Upper lobe of left lung (tissue), 6 donors: Measurements from ENCODE around the gene TRIOBP. TPM values are rescaled to one million over a fixed set of nuclear protein-coding genes. Genes with fewer than 3 reads are reported as not detected.

Experiments used
- ATAC-seq, 2 donors: fragments of 200-7000 bp; cut with Tn5 transposase; one replicate each; pipeline ENCODE4 v1.9.1; 2022; ENCODE audit warnings: mild to moderate bottlenecking in 2 of 2, moderate library complexity in 2 of 2; ENCODE audit not compliant: low FRiP score in 2 of 2
- DNase-seq, 2 donors: peaks; one replicate each; pipeline ENCODE4 v3.0.0-alpha.2; 2019 to 2020
- H3K27ac ChIP-seq, 4 donors: fragments of 200-600 bp; sonication (generic); one replicate each; pipeline ENCODE4 v1.5.1; 2016 to 2019
- H3K27me3 ChIP-seq, 4 donors: fragments of 200-600 bp; sonication (generic); one replicate each; pipeline ENCODE4 v1.5.1; 2017 to 2019
- H3K36me3 ChIP-seq, 4 donors: fragments of 200-600 bp; sonication (generic); one replicate each; pipeline ENCODE4 v1.5.1; 2016 to 2019
- H3K4me1 ChIP-seq, 4 donors: fragments of 200-600 bp; sonication (generic); one replicate each; pipeline ENCODE4 v1.5.1; 2018 to 2019
- H3K4me3 ChIP-seq, 4 donors: fragments of 200-600 bp; sonication (generic); one replicate each; pipeline ENCODE4 v1.5.1; 2017 to 2019; ENCODE audit warnings: mild to moderate bottlenecking in 2 of 4, moderate library complexity in 1 of 4
- H3K9me3 ChIP-seq, 4 donors: fragments of 200-600 bp; sonication (generic); one replicate each; pipeline ENCODE4 v1.5.1; 2018 to 2019
- CTCF ChIP-seq, 6 experiments: fragments of 450-650 bp in 4 of 6; fragments of 200-600 bp in 2 of 6; sonication (generic) in 2 of 6; IDR thresholded peaks; one replicate each; pipeline ENCODE4 v1.5.1; 2016 to 2019; ENCODE audit warnings: antibody characterized with exemption in 6 of 6
- EP300 ChIP-seq, 4 donors: sonication (generic); formaldehyde crosslinking; IDR thresholded peaks; one replicate each; pipeline ENCODE4 v1.5.1; 2017; ENCODE audit warnings: antibody characterized with exemption in 4 of 4, control low read depth in 2 of 4
- POLR2A ChIP-seq, 4 donors: fragments of 450-650 bp; IDR thresholded peaks; one replicate each; pipeline ENCODE4 v1.5.1; 2016 to 2017; ENCODE audit warnings: antibody characterized with exemption in 4 of 4, mild to moderate bottlenecking in 2 of 4
- POLR2AphosphoS5 ChIP-seq, 2 donors: sonication (generic); formaldehyde crosslinking; IDR thresholded peaks; one replicate each; pipeline ENCODE4 v1.5.1; 2017; ENCODE audit warnings: antibody characterized with exemption in 2 of 2
- WGBS, 2 donors: methylation state at CpG; one replicate each; pipeline ENCODE4 v1.1.5; 2017 to 2018; 5-methylcytosine and 5-hydroxymethylcytosine counted together
- total RNA-seq, 6 donors: library from RNA; depleted of rRNA in 4 of 6; stranded (reverse); fragments of >200 nt in 4 of 6; gene quantifications; one replicate each; pipeline versions ENCODE4 v1.1.0 to v1.2.1, GENCODE V29; 2016 to 2021
- donor health status: DM: no; HTN: no; CAD: no; lungs with moderate emphysema.
- donor health status: DM: no; HTN: yes; CAD: no; lungs with severe emphysema.

The TRIOBP gene
- total RNA-seq, 6 donors from 2014 or later: 76.5 to 151 (median 113) TPM

GRCh38 chr22:37818409-37819104 lies 121.7 kb downstream of the TRIOBP start:
- ATAC-seq (peak; percentile 28 to 81), DNase-seq (peak; percentile 70 to 92)
- 0 to 6% methylated on average over 7 to 30 of the region's 68 CpGs for WGBS, 2 donors
- no peaks in the 10 kb centered on the region for H3K36me3 ChIP-seq
- H3K9me3 ChIP-seq: no peaks in the 10 kb centered on the region
- peaks cover 19 to 20% (median 20%) of the 10 kb centered on the region in 4 donors for H3K4me1 ChIP-seq
- peaks cover 0 to 10% (median 6%) of the 10 kb centered on the region in 4 donors for H3K27me3 ChIP-seq
- peak overlapping the region in 1 of 4 donors; percentile 1 for H3K27ac ChIP-seq
- peak overlapping the region in 3 of 4 donors; percentile 19 to 48 (median 48) for H3K4me3 ChIP-seq
- TF ChIP-seq POLR2AphosphoS5 (IDR thresholded peaks at IDR 0.05) (no peak), CTCF (IDR thresholded peaks at IDR 0.05) (peak; percentile 10 to 61 (median 41)), POLR2A (IDR thresholded peaks at IDR 0.05) (no peak), EP300 (IDR thresholded peaks at IDR 0.05) (no peak)

GRCh38 chr22:37819105-37819433 lies 122.2 kb downstream of the TRIOBP start:
- no peak overlapping the region for H3K27ac ChIP-seq
- DNase-seq (no peak), ATAC-seq (no peak)
- 19 to 36% methylated on average over 6 to 14 of the region's 14 CpGs for WGBS, 2 donors
- H3K27me3 ChIP-seq: peaks cover 0 to 10% (median 6%) of the 10 kb centered on the region in 4 donors
- peaks cover 19 to 20% (median 20%) of the 10 kb centered on the region in 4 donors for H3K4me1 ChIP-seq
- H3K36me3 ChIP-seq: no peaks in the 10 kb centered on the region
- H3K4me3 ChIP-seq: peak overlapping the region in 3 of 4 donors; percentile 19 to 48 (median 48)
- no peaks in the 10 kb centered on the region for H3K9me3 ChIP-seq
- TF ChIP-seq POLR2A (IDR thresholded peaks at IDR 0.05): no peak
- TF ChIP-seq CTCF (IDR thresholded peaks at IDR 0.05): no peak
- TF ChIP-seq POLR2AphosphoS5 (IDR thresholded peaks at IDR 0.05): no peak
- TF ChIP-seq EP300 (IDR thresholded peaks at IDR 0.05): no peak

- H3K9me3 ChIP-seq: no peaks in the 10 kb centered on the region
- H3K27me3 ChIP-seq: peaks cover 0 to 14% (median 8%) of the 10 kb centered on the region in 4 donors
- no peak overlapping the region for H3K27ac ChIP-seq
- no peak overlapping the region for H3K4me3 ChIP-seq
- no peaks in the 10 kb centered on the region for H3K36me3 ChIP-seq
- no peak for DNase-seq
- no peak for TF ChIP-seq CTCF (IDR thresholded peaks at IDR 0.05)
- TF ChIP-seq EP300 (IDR thresholded peaks at IDR 0.05): no peak
- no peak for TF ChIP-seq POLR2AphosphoS5 (IDR thresholded peaks at IDR 0.05)
- no peak for TF ChIP-seq POLR2A (IDR thresholded peaks at IDR 0.05)
- WGBS, 2 donors: 83 to 95% methylated on average over 5 of the region's 5 CpGs
- no peak for ATAC-seq
- peaks cover 20 to 32% (median 26%) of the 10 kb centered on the region in 4 donors for H3K4me1 ChIP-seq
These were observed 123.5 kb downstream of the TRIOBP start for GRCh38 chr22:37820350-37820749.

- peaks cover 22 to 34% (median 26%) of the 10 kb centered on the region in 4 donors for H3K4me1 ChIP-seq
- H3K36me3 ChIP-seq: no peaks in the 10 kb centered on the region
- 52 to 53% methylated on average over 8 of the region's 8 CpGs for WGBS, 2 donors
- H3K4me3 ChIP-seq: no peak overlapping the region
- no peak for DNase-seq
- H3K27me3 ChIP-seq: peaks cover 0 to 14% (median 8%) of the 10 kb centered on the region in 4 donors
- H3K27ac ChIP-seq: no peak overlapping the region
- H3K9me3 ChIP-seq: no peaks in the 10 kb centered on the region
- TF ChIP-seq EP300 (IDR thresholded peaks at IDR 0.05): no peak
- no peak for TF ChIP-seq POLR2AphosphoS5 (IDR thresholded peaks at IDR 0.05)
- TF ChIP-seq POLR2A (IDR thresholded peaks at IDR 0.05): no peak
- no peak for TF ChIP-seq CTCF (IDR thresholded peaks at IDR 0.05)
- ATAC-seq: no peak
These were observed 125.4 kb downstream of the TRIOBP start for GRCh38 chr22:37822079-37822833.
